ENCODE data around the gene HEATR5A.
"Not testable (repeated sequence)": the region's sequence is repeated elsewhere in the genome, so short reads cannot be mapped to it uniquely, and the experiment has no call there.

HEATR5A gene

DNA sequence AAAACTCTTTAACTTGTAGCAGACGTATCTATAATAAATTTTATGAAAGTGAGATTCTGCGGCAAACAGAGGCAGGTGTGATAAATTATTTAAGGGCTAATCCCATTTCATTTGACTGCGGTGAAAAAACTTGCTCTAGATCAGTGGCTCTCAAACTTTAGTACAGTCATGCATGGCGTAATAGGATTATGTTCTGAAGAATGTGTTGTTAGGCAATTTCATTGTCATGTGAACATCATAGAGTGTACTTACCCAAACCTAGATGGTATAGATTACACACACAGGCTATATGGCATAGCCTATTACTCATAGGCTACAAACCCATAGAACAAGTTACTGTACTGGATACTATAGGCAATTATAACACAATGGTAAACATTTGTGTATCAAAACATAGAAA lies 83.7 kb downstream of the HEATR5A start:
- H3K27me3 ChIP-seq (ENCODE audit: control insufficient read depth in 2 of 2, insufficient read depth in 2 of 2, low read length in 2 of 2) = no peaks in the 10 kb centered on the region
- H3K4me1 ChIP-seq (ENCODE audit: control insufficient read depth in 2 of 2, insufficient read depth in 2 of 2, low read length in 2 of 2) = no peaks in the 10 kb centered on the region
- no peak overlapping the region for H3K27ac ChIP-seq (ENCODE audit: low read depth in 2 of 2, low read length in 2 of 2)
- H3K9ac ChIP-seq (ENCODE audit: low read depth in 1 of 2, low read length in 2 of 2) = no peak overlapping the region
- H3K9me3 ChIP-seq (ENCODE audit: control insufficient read depth in 2 of 2, low read length in 2 of 2) = no peaks in the 10 kb centered on the region
- peaks cover 10 to 17% of the 10 kb centered on the region in 2 donors for H3K36me3 ChIP-seq (ENCODE audit: control insufficient read depth in 2 of 2, insufficient read depth in 2 of 2, low read length in 2 of 2)
- no peak overlapping the region for H3K4me3 ChIP-seq (ENCODE audit: low read length in 2 of 2)

DNA sequence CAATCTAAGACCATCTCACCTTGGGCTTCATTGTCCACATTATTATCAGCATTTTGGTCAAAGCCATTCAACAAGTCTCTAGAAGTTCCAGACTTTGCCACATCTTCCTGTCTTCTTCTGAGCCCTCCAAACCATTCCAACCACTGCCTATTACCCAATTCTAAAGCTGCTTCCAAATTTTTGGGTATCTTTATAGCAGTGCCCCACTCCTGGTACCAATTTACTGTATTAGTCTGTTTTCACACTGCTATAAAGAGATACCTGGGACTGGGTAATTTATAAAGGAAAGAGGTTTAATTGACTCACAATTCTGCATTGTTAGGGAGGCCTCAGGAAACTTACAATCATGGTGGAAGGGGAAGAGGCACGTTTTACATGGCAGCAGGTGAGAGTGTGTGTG lies 89.0 kb downstream of the HEATR5A start:
- not testable (repeated sequence) for H3K4me3 ChIP-seq (ENCODE audit: low read length in 2 of 2); H3K27ac ChIP-seq (ENCODE audit: low read depth in 2 of 2, low read length in 2 of 2); H3K9me3 ChIP-seq (ENCODE audit: control insufficient read depth in 2 of 2, low read length in 2 of 2); H3K27me3 ChIP-seq (ENCODE audit: control insufficient read depth in 2 of 2, insufficient read depth in 2 of 2, low read length in 2 of 2); H3K4me1 ChIP-seq (ENCODE audit: control insufficient read depth in 2 of 2, insufficient read depth in 2 of 2, low read length in 2 of 2); H3K9ac ChIP-seq (ENCODE audit: low read depth in 1 of 2, low read length in 2 of 2)
- peaks cover 9 to 13% of the 10 kb centered on the region in 2 donors for H3K36me3 ChIP-seq (ENCODE audit: control insufficient read depth in 2 of 2, insufficient read depth in 2 of 2, low read length in 2 of 2)

DNA sequence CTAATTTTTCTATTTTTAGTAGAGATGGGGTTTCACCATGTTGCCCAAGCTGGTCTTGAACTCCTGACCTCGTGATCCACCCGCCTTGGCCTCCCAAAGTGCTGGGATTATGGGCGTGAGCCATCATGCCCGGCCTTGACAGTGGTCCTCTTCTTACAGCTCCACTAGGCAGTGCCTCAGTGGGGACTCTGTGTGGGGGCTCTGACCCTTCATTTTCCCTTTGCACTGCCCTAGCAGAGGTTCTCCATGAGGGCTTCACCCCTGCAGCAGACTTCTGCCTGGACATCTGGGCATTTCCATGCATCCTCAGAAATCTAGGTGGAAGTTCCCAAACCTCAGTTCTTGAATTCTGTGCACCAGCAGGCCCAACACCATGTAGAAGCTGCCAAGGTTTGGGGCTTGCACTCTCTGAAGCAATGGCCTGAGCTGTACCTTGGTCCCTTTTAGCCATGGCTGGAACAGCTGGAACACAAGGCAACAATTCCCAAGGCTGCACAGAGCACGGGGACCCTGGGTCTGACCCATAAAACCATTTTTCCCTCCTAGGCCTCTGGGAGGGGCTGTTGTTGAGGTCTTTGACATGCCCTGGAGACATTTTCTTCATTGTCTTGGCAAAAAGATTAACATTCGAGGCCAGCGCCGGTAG lies 90.4 kb downstream of the HEATR5A start:
- not testable (repeated sequence) for H3K9ac ChIP-seq (ENCODE audit: low read depth in 1 of 2, low read length in 2 of 2); H3K4me3 ChIP-seq (ENCODE audit: low read length in 2 of 2); H3K4me1 ChIP-seq (ENCODE audit: control insufficient read depth in 2 of 2, insufficient read depth in 2 of 2, low read length in 2 of 2); H3K27me3 ChIP-seq (ENCODE audit: control insufficient read depth in 2 of 2, insufficient read depth in 2 of 2, low read length in 2 of 2); H3K27ac ChIP-seq (ENCODE audit: low read depth in 2 of 2, low read length in 2 of 2); H3K9me3 ChIP-seq (ENCODE audit: control insufficient read depth in 2 of 2, low read length in 2 of 2)
- peaks cover 8 to 13% of the 10 kb centered on the region in 2 donors for H3K36me3 ChIP-seq (ENCODE audit: control insufficient read depth in 2 of 2, insufficient read depth in 2 of 2, low read length in 2 of 2)

DNA sequence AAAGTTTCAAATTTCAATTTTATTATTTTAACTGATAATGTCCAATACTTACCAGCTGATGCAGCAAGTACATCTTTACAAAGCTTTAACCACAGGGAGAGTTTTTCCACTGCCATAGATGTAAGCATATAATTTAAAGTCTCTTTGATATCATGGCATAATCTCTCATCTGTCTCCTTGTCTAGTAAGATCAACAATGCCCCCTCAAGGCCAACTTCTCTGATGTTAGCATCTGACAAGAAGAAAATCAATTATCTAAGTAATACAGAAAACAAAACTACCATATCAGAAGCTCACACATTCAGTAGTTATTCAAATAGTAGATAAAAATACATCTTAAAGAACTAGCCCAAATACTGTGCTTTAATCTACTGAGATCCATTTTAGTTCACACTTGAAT lies 94.2 kb downstream of the HEATR5A start:
- H3K9me3 ChIP-seq (ENCODE audit: control insufficient read depth in 2 of 2, low read length in 2 of 2) = peaks cover 0 to 2% of the 10 kb centered on the region in 2 donors
- no peak overlapping the region for H3K4me3 ChIP-seq (ENCODE audit: low read length in 2 of 2)
- no peaks in the 10 kb centered on the region for H3K4me1 ChIP-seq (ENCODE audit: control insufficient read depth in 2 of 2, insufficient read depth in 2 of 2, low read length in 2 of 2)
- no peaks in the 10 kb centered on the region for H3K27me3 ChIP-seq (ENCODE audit: control insufficient read depth in 2 of 2, insufficient read depth in 2 of 2, low read length in 2 of 2)
- no peak overlapping the region for H3K9ac ChIP-seq (ENCODE audit: low read depth in 1 of 2, low read length in 2 of 2)
- no peak overlapping the region for H3K27ac ChIP-seq (ENCODE audit: low read depth in 2 of 2, low read length in 2 of 2)
- peaks cover 7 to 10% of the 10 kb centered on the region in 2 donors for H3K36me3 ChIP-seq (ENCODE audit: control insufficient read depth in 2 of 2, insufficient read depth in 2 of 2, low read length in 2 of 2)

DNA sequence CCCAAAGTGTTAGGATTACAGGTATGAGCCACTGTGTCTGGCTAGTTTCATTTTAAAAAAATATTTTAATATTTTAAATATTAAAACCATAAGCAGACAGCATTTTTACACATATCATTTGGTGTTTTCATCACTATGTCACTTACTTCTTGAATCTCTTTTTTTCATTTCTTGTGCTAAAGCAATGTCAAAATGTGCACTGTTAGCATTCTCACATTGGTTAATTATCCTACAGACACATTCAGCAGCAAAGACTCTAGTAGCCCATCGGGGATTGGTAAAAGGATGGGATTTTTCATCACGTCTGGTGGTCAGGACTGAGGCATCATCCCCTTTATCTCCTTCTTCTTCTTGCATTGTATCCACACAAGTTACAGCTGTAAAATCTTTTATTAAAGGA lies 96.9 kb downstream of the HEATR5A start:
- Histone ChIP-seq H3K9ac (ENCODE audit: low read depth in 1 of 2, low read length in 2 of 2) (no peak overlapping the region), H3K4me3 (ENCODE audit: low read length in 2 of 2) (no peak overlapping the region), H3K27me3 (ENCODE audit: control insufficient read depth in 2 of 2, insufficient read depth in 2 of 2, low read length in 2 of 2) (no peaks in the 10 kb centered on the region), H3K4me1 (ENCODE audit: control insufficient read depth in 2 of 2, insufficient read depth in 2 of 2, low read length in 2 of 2) (no peaks in the 10 kb centered on the region), H3K9me3 (ENCODE audit: control insufficient read depth in 2 of 2, low read length in 2 of 2) (no peaks in the 10 kb centered on the region), H3K36me3 (ENCODE audit: control insufficient read depth in 2 of 2, insufficient read depth in 2 of 2, low read length in 2 of 2) (peaks cover 3 to 9% of the 10 kb centered on the region in 2 donors), H3K27ac (ENCODE audit: low read depth in 2 of 2, low read length in 2 of 2) (no peak overlapping the region)

DNA sequence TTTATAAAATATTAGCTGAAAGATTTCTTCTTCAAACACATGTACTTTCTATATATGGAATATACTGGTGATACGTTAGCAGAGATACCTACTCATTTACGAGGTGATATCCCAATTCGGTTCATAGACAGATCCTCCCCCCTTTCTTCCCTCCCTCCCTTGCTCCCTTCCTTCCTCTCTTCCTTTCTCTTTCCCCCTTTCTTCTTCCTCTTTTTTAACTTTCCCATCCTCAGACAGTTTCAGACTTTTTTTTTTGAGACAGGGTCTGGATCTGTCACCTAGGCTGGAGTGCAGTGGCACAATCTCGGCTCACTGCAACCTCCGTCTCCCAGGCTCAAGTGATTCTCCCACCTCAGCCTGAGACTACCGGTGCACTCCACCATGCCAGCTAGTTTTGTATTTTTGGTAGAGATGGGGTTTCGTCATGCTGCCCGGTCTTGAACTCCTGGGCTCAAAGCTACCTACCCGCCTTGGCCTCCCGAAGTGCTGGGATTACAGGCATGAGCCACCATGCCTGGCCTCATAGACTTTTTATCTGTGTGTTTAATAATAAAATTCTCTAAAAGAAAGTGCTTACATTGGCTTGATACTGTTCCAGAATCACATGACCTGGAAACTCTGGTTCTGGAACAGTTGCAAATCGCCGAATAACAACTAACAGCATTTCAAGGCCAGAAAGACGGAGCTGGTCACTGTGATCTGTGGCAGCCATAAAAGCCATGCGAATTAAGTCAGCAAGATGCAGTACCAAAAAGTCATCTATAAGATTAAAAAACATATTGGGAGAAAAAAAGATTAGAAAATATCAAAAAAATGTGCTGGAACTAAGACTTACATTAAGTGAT lies 99.2 kb downstream of the HEATR5A start:
- Histone ChIP-seq H3K27ac (ENCODE audit: low read depth in 2 of 2, low read length in 2 of 2) (no peak overlapping the region), H3K27me3 (ENCODE audit: control insufficient read depth in 2 of 2, insufficient read depth in 2 of 2, low read length in 2 of 2) (no peaks in the 10 kb centered on the region), H3K36me3 (ENCODE audit: control insufficient read depth in 2 of 2, insufficient read depth in 2 of 2, low read length in 2 of 2) (peaks cover 7 to 18% of the 10 kb centered on the region in 2 donors), H3K4me3 (ENCODE audit: low read length in 2 of 2) (no peak overlapping the region), H3K9ac (ENCODE audit: low read depth in 1 of 2, low read length in 2 of 2) (no peak overlapping the region), H3K4me1 (ENCODE audit: control insufficient read depth in 2 of 2, insufficient read depth in 2 of 2, low read length in 2 of 2) (no peaks in the 10 kb centered on the region), H3K9me3 (ENCODE audit: control insufficient read depth in 2 of 2, low read length in 2 of 2) (no peaks in the 10 kb centered on the region)

DNA sequence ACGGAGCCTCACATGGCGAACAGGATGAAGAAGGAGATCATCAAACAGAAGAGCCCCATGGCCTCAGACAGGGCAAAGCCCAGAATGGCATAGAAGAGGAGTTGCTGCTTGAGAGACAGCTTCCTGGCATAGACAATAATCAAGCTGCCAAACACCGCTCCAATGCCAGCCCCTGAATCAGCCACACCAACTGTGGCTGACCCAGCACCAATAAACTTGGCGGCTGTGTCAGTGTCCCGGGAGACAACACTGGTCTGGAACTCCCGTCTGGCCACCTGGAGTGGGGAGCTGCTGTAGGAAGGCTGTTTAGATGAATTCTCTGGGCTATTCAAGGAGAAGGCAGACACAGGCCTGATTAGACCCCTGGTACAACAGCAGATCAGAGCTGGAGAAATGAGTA lies 100.1 kb downstream of the HEATR5A start:
- no peak overlapping the region for H3K9ac ChIP-seq (ENCODE audit: low read depth in 1 of 2, low read length in 2 of 2)
- H3K36me3 ChIP-seq (ENCODE audit: control insufficient read depth in 2 of 2, insufficient read depth in 2 of 2, low read length in 2 of 2) = peaks cover 7 to 20% of the 10 kb centered on the region in 2 donors
- H3K27ac ChIP-seq (ENCODE audit: low read depth in 2 of 2, low read length in 2 of 2) = no peak overlapping the region
- H3K9me3 ChIP-seq (ENCODE audit: control insufficient read depth in 2 of 2, low read length in 2 of 2) = no peaks in the 10 kb centered on the region
- no peaks in the 10 kb centered on the region for H3K27me3 ChIP-seq (ENCODE audit: control insufficient read depth in 2 of 2, insufficient read depth in 2 of 2, low read length in 2 of 2)
- no peaks in the 10 kb centered on the region for H3K4me1 ChIP-seq (ENCODE audit: control insufficient read depth in 2 of 2, insufficient read depth in 2 of 2, low read length in 2 of 2)
- no peak overlapping the region for H3K4me3 ChIP-seq (ENCODE audit: low read length in 2 of 2)

DNA sequence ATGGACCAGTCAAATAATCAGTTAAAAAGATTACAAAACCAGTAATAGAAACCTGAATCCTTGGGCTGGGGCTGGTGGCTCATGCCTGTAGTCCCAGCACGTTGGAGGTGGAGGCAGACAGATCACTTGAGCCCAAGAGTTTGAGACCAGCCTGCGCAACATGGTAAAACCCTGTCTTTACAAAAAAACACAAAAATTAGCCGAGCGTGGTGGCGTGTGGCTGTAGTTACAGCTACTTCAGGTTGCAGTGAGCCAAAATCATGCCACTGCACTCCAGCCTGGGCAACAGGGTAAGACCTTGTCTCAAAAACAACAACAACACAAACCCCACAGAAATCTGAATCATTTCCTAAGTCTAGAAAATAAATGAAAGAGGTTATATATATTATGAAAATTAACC lies 100.6 kb downstream of the HEATR5A start:
- Histone ChIP-seq H3K36me3 (ENCODE audit: control insufficient read depth in 2 of 2, insufficient read depth in 2 of 2, low read length in 2 of 2) (peaks cover 11 to 24% of the 10 kb centered on the region in 2 donors), H3K4me1 (ENCODE audit: control insufficient read depth in 2 of 2, insufficient read depth in 2 of 2, low read length in 2 of 2) (no peaks in the 10 kb centered on the region), H3K9me3 (ENCODE audit: control insufficient read depth in 2 of 2, low read length in 2 of 2) (no peaks in the 10 kb centered on the region), H3K27ac (ENCODE audit: low read depth in 2 of 2, low read length in 2 of 2) (no peak overlapping the region), H3K27me3 (ENCODE audit: control insufficient read depth in 2 of 2, insufficient read depth in 2 of 2, low read length in 2 of 2) (no peaks in the 10 kb centered on the region), H3K9ac (ENCODE audit: low read depth in 1 of 2, low read length in 2 of 2) (no peak overlapping the region), H3K4me3 (ENCODE audit: low read length in 2 of 2) (no peak overlapping the region)

DNA sequence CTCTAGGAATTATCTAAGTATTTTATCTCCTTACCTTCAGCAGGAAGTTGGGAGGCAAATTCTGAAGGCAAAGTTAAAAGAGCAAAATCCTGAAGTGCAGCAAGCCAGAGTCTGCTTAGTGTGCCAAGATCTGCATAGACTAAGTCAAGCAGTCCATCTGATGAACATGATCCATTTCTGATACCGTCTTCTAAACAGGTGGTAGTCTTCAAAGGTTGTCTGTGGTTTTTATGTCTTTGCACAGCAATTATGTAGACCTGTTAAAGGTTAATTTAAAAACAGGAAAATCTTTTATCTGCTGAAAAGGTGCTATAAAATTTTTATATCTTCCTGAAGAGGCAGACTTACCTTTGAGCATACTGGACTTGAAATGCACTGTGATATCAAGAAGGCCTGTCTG lies 107.4 kb downstream of the HEATR5A start:
- no peaks in the 10 kb centered on the region for H3K27me3 ChIP-seq (ENCODE audit: control insufficient read depth in 2 of 2, insufficient read depth in 2 of 2, low read length in 2 of 2)
- no peak overlapping the region for H3K4me3 ChIP-seq (ENCODE audit: low read length in 2 of 2)
- H3K27ac ChIP-seq (ENCODE audit: low read depth in 2 of 2, low read length in 2 of 2) = no peak overlapping the region
- H3K9ac ChIP-seq (ENCODE audit: low read depth in 1 of 2, low read length in 2 of 2) = no peak overlapping the region
- H3K9me3 ChIP-seq (ENCODE audit: control insufficient read depth in 2 of 2, low read length in 2 of 2) = no peaks in the 10 kb centered on the region
- H3K36me3 ChIP-seq (ENCODE audit: control insufficient read depth in 2 of 2, insufficient read depth in 2 of 2, low read length in 2 of 2) = peaks cover 19 to 24% of the 10 kb centered on the region in 2 donors
- peaks cover 0 to 5% of the 10 kb centered on the region in 2 donors for H3K4me1 ChIP-seq (ENCODE audit: control insufficient read depth in 2 of 2, insufficient read depth in 2 of 2, low read length in 2 of 2)

DNA sequence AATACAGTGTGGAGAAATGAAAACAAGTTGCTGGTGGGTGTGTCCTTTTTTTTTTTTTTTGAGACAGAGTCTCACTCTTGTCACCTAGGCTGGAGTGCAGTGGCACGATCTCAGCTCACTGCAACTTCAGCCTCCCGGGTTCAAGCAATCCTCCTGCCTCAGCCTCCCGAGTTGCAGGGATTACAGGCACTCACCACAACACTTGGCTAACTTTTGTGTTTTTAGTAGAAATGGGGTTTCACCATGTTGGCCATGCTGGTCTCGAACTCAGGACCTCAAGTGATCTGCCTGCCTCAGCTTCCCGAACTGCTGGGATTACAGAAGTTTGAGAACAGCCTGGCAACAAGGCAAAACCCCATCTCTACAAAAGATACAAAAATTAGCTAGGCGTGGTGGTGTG lies 108.0 kb downstream of the HEATR5A start:
- not testable (repeated sequence) for H3K4me1 ChIP-seq (ENCODE audit: control insufficient read depth in 2 of 2, insufficient read depth in 2 of 2, low read length in 2 of 2); H3K27me3 ChIP-seq (ENCODE audit: control insufficient read depth in 2 of 2, insufficient read depth in 2 of 2, low read length in 2 of 2); H3K9me3 ChIP-seq (ENCODE audit: control insufficient read depth in 2 of 2, low read length in 2 of 2); H3K9ac ChIP-seq (ENCODE audit: low read depth in 1 of 2, low read length in 2 of 2); H3K27ac ChIP-seq (ENCODE audit: low read depth in 2 of 2, low read length in 2 of 2); H3K4me3 ChIP-seq (ENCODE audit: low read length in 2 of 2)
- H3K36me3 ChIP-seq (ENCODE audit: control insufficient read depth in 2 of 2, insufficient read depth in 2 of 2, low read length in 2 of 2) = peaks cover 21% of the 10 kb centered on the region in 2 donors
